ENCODE measurements around the gene CD86.

GRCh38 chr3:122088531-122088930 lies 33.4 kb downstream of the CD86 start:
- TF ChIP-seq CTCF (IDR thresholded peaks at IDR 0.05; ENCODE audit: control extremely low read depth in 1 of 3, insufficient read depth in 1 of 3, low read depth in 1 of 3, low read length in 3 of 3), result no peak
- TF ChIP-seq POLR2AphosphoS5 (IDR thresholded peaks at IDR 0.05; ENCODE audit: low read depth, low read length), result no peak
- no peak for TF ChIP-seq CREB1 (IDR thresholded peaks at IDR 0.05)
- TF ChIP-seq EP300 (IDR thresholded peaks at IDR 0.05; ENCODE audit: borderline replicate concordance in 1 of 2, low read depth in 2 of 2, low read length in 2 of 2), result no peak
